Measurements from ENCODE around the gene ORC4.

Gene ORC4

GRCh38 chr2:147927053-147927588, 93.4 kb downstream of the ORC4 start:
- DNase-seq, result no peak

- no peak for DNase-seq
Measured at GRCh38 chr2:147925886-147926285, 94.7 kb downstream of the ORC4 start.

GRCh38 chr2:147924647-147925046, 95.9 kb downstream of the ORC4 start:
- DNase-seq, result no peak

GRCh38 chr2:147923846-147924245, 96.7 kb downstream of the ORC4 start:
- DNase-seq, result no peak

- no peak for DNase-seq
Measured at GRCh38 chr2:147917161-147917560, 103.4 kb downstream of the ORC4 start.

- DNase-seq, result no peak
Measured at GRCh38 chr2:147916723-147917122, 103.8 kb downstream of the ORC4 start.

- DNase-seq, result no peak
Measured at GRCh38 chr2:147916067-147916466, 104.5 kb downstream of the ORC4 start.

GRCh38 chr2:147913701-147914480, 106.6 kb downstream of the ORC4 start:
- DNase-seq, result no peak

- peak; percentile 24 for DNase-seq
Measured at GRCh38 chr2:147910990-147911473, 109.5 kb downstream of the ORC4 start.

- DNase-seq, result no peak
Measured at GRCh38 chr2:147909178-147909577, 111.4 kb downstream of the ORC4 start.

GRCh38 chr2:147904051-147904450, 116.5 kb downstream of the ORC4 start:
- DNase-seq, result no peak

- DNase-seq, result no peak
Measured at GRCh38 chr2:147888680-147889079, 131.9 kb downstream of the ORC4 start.

- DNase-seq, result no peak
Measured at GRCh38 chr2:147886136-147886535, 134.4 kb downstream of the ORC4 start.

GRCh38 chr2:147884830-147885229, 135.7 kb downstream of the ORC4 start:
- DNase-seq, result no peak

- no peak for DNase-seq
Measured at GRCh38 chr2:147882631-147883030, 137.9 kb downstream of the ORC4 start.
